ENCODE data around the gene OTUD3.

The OTUD3 gene

DNA sequence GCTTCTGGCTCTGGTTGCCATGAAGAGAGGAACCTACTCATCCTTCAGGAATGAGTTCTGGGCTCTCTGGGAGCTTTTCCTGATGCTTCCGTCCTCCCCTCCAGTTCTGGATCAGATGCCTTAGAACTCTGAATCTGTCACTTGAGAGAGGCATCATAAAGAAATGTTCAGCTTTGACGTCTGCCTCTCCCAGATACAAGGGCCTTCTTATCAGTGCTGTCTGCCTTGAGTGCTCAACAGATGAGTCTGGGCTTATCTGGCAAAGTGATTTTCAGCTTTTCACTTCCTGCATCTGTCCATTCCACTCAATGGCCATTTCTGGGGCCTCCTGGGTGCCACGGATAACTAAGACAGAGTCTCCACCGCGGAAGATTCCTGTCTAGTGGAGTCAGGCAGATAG is 12.3 kb upstream of the OTUD3 start:
- Histone ChIP-seq H3K9me2 (ENCODE audit: low read depth, low read length) (no peaks in the 10 kb centered on the region), H3K9ac (ENCODE audit: low read length) (no peak overlapping the region), H3K9me3 (ENCODE audit: low read length) (no peaks in the 10 kb centered on the region), H3K4me1 (ENCODE audit: insufficient read depth, low read length, severe bottlenecking) (no peaks in the 10 kb centered on the region), H2AFZ (ENCODE audit: low read length) (no peak overlapping the region), H3K27ac (ENCODE audit: low read depth, low read length, poor library complexity, severe bottlenecking) (no peak overlapping the region), H3K79me2 (ENCODE audit: insufficient read depth, low read length) (no peaks in the 10 kb centered on the region), H3K27me3 (ENCODE audit: insufficient read depth, low read length) (0 out of 2 replicates have a peak, but pooled peaks cover 3% of the 10 kb centered on the region), H3K4me2 (ENCODE audit: low read length) (no peak overlapping the region), H3K4me3 (ENCODE audit: low read depth, low read length, poor library complexity, severe bottlenecking) (no peak overlapping the region), H3F3A (ENCODE audit: insufficient read depth, low read length) (no peaks in the 10 kb centered on the region), H3K36me3 (ENCODE audit: insufficient read depth, low read length) (no peaks in the 10 kb centered on the region), H4K20me1 (ENCODE audit: insufficient read depth, low read length) (no peaks in the 10 kb centered on the region)
- TF ChIP-seq, protein P1, sequence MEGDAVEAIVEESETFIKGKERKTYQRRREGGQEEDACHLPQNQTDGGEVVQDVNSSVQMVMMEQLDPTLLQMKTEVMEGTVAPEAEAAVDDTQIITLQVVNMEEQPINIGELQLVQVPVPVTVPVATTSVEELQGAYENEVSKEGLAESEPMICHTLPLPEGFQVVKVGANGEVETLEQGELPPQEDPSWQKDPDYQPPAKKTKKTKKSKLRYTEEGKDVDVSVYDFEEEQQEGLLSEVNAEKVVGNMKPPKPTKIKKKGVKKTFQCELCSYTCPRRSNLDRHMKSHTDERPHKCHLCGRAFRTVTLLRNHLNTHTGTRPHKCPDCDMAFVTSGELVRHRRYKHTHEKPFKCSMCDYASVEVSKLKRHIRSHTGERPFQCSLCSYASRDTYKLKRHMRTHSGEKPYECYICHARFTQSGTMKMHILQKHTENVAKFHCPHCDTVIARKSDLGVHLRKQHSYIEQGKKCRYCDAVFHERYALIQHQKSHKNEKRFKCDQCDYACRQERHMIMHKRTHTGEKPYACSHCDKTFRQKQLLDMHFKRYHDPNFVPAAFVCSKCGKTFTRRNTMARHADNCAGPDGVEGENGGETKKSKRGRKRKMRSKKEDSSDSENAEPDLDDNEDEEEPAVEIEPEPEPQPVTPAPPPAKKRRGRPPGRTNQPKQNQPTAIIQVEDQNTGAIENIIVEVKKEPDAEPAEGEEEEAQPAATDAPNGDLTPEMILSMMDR (IDR thresholded peaks at IDR 0.05; ENCODE audit: low read length) = no peak
- no peak for TF ChIP-seq EZH2 (IDR thresholded peaks at IDR 0.05; ENCODE audit: borderline replicate concordance, low read length)

DNA sequence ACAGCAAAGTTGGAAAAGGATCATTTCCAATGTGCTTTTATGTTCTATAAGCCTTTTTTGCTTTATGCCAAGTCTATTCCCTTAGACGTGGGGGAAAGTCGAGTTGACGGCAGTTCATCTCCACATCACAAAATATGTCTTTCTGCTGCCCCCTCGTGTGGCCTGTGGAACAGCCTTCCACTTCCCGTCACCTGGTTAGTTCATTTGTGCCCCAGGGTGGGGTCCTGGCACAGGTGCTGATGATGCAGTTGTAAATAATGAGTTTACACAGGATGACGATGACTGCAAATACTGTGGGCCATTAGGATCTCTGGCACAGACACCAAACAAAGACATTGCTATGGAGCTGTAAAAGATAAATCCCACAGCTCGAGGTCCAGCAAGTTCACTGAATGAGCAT is 10.0 kb upstream of the OTUD3 start:
- H3K9ac ChIP-seq (ENCODE audit: low read length) = no peak overlapping the region
- no peak for TF ChIP-seq EZH2 (IDR thresholded peaks at IDR 0.05; ENCODE audit: borderline replicate concordance, low read length)
- TF ChIP-seq, protein P1 (IDR thresholded peaks at IDR 0.05; ENCODE audit: low read length) = peak; percentile 38; the same call in 1 of the 2 replicates
- H3K9me2 ChIP-seq (ENCODE audit: low read depth, low read length) = no peaks in the 10 kb centered on the region
- no peak overlapping the region for H3K4me2 ChIP-seq (ENCODE audit: low read length)
- H3F3A ChIP-seq (ENCODE audit: insufficient read depth, low read length) = no peaks in the 10 kb centered on the region
- no peak overlapping the region for H2AFZ ChIP-seq (ENCODE audit: low read length)
- H3K27me3 ChIP-seq (ENCODE audit: insufficient read depth, low read length) = 0 out of 2 replicates have a peak, but pooled peaks cover 3% of the 10 kb centered on the region
- no peak overlapping the region for H3K27ac ChIP-seq (ENCODE audit: low read depth, low read length, poor library complexity, severe bottlenecking)
- H3K9me3 ChIP-seq (ENCODE audit: low read length) = no peaks in the 10 kb centered on the region
- H4K20me1 ChIP-seq (ENCODE audit: insufficient read depth, low read length) = no peaks in the 10 kb centered on the region
- no peaks in the 10 kb centered on the region for H3K36me3 ChIP-seq (ENCODE audit: insufficient read depth, low read length)
- H3K4me1 ChIP-seq (ENCODE audit: insufficient read depth, low read length, severe bottlenecking) = no peaks in the 10 kb centered on the region
- no peaks in the 10 kb centered on the region for H3K79me2 ChIP-seq (ENCODE audit: insufficient read depth, low read length)
- H3K4me3 ChIP-seq (ENCODE audit: low read depth, low read length, poor library complexity, severe bottlenecking) = no peak overlapping the region

DNA sequence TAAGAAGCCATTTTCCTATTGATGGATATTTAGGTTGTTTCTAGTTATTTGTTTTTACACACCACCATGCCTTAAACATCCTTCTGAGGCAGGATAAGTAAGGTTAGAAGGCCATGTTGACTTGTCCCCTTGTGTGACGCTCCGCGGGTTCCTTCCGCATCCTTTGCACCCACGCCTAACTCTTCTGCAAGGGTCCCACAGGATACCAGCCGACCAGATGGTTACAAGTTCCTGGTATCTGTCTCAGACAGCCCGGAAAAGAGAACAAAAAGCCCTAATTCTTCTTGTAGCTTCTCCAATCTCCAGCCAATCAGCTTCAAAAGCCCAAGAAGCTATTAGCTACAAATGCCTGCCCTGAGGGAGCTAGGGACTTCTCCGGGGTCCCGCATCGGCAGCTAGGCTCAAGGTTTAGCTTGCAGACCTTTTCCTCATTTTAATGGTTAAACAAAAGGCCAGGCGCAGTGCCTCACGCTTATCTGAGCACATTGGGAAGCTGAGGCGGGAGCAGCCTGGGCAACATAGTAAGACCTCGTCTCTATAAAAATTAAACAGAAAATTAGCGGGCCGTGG is 4.9 kb upstream of the OTUD3 start:
- peaks cover 5% of the 10 kb centered on the region for H3K4me1 ChIP-seq (ENCODE audit: insufficient read depth, low read length, severe bottlenecking)
- H3K4me2 ChIP-seq (ENCODE audit: low read length) = no peak overlapping the region
- H3K27ac ChIP-seq (ENCODE audit: low read depth, low read length, poor library complexity, severe bottlenecking) = no peak overlapping the region
- no peaks in the 10 kb centered on the region for H3K79me2 ChIP-seq (ENCODE audit: insufficient read depth, low read length)
- no peaks in the 10 kb centered on the region for H3F3A ChIP-seq (ENCODE audit: insufficient read depth, low read length)
- no peaks in the 10 kb centered on the region for H4K20me1 ChIP-seq (ENCODE audit: insufficient read depth, low read length)
- no peaks in the 10 kb centered on the region for H3K9me3 ChIP-seq (ENCODE audit: low read length)
- no peak for TF ChIP-seq EZH2 (IDR thresholded peaks at IDR 0.05; ENCODE audit: borderline replicate concordance, low read length)
- TF ChIP-seq, protein P1 (IDR thresholded peaks at IDR 0.05; ENCODE audit: low read length) = no peak
- H3K9me2 ChIP-seq (ENCODE audit: low read depth, low read length) = no peaks in the 10 kb centered on the region
- H3K9ac ChIP-seq (ENCODE audit: low read length) = no peak overlapping the region
- no peak overlapping the region for H2AFZ ChIP-seq (ENCODE audit: low read length)
- no peak overlapping the region for H3K4me3 ChIP-seq (ENCODE audit: low read depth, low read length, poor library complexity, severe bottlenecking)
- no peaks in the 10 kb centered on the region for H3K36me3 ChIP-seq (ENCODE audit: insufficient read depth, low read length)
- peaks cover 3% of the 10 kb centered on the region; the same call in 1 of the 2 replicates for H3K27me3 ChIP-seq (ENCODE audit: insufficient read depth, low read length)
